Large intestine (tissue), 3 donors: ENCODE results near the gene PPP2R5B. TPM values are rescaled to one million over a fixed set of nuclear protein-coding genes. Genes with fewer than 3 reads are reported as not detected.

Experiments used
- DNase-seq, 2 donors: peaks; one replicate each; pipeline versions ENCODE4 v3.0.0 to v3.0.0-alpha.2; 2013
- H3K27ac ChIP-seq: one replicate; pipeline ENCODE4 v1.5.1; 2013; ENCODE audit warnings: low read length
- H3K27me3 ChIP-seq: 2 replicates; pipeline ENCODE4 v1.6.1; 2013; ENCODE audit warnings: low read length; ENCODE audit not compliant: control insufficient read depth, insufficient read depth
- H3K36me3 ChIP-seq: 2 replicates; pipeline ENCODE4 v1.6.1; 2013; ENCODE audit warnings: low read length; ENCODE audit not compliant: control insufficient read depth, insufficient read depth
- H3K4me1 ChIP-seq: one replicate; pipeline ENCODE4 v1.6.1; 2013; ENCODE audit warnings: low read length; ENCODE audit not compliant: control insufficient read depth, insufficient read depth
- H3K4me3 ChIP-seq: one replicate; pipeline ENCODE4 v1.5.1; 2013; ENCODE audit warnings: low read length
- H3K9me3 ChIP-seq: one replicate; pipeline ENCODE4 v1.6.1; 2013; ENCODE audit warnings: mild to moderate bottlenecking, low read depth, low read length, moderate library complexity; ENCODE audit not compliant: control insufficient read depth
- WGBS: methylation state at CpG from one replicate; pipeline ENCODE4 v1.1.5; 2013; ENCODE audit warnings: low lambda C conversion rate; ENCODE audit not compliant: insufficient coverage; 5-methylcytosine and 5-hydroxymethylcytosine counted together
- polyA plus RNA-seq: library from polyadenylated mRNA; unstranded; fragments of 120-200 nt; gene quantifications from one replicate; pipeline ENCODE4 v1.2.1, GENCODE V29; 2013

The PPP2R5B gene
- polyA plus RNA-seq, 1 donor = 11.6 TPM

GRCh38 chr11:64880240-64881001 lies 44.1 kb upstream of the PPP2R5B start:
- peaks cover 6% of the 10 kb centered on the region for H3K36me3 ChIP-seq
- H3K27me3 ChIP-seq = no peaks in the 10 kb centered on the region
- no peaks in the 10 kb centered on the region for H3K9me3 ChIP-seq
- WGBS = no CpG with 5 or more reads among the region's 14 CpGs
- H3K27ac ChIP-seq = no peak overlapping the region
- no peak for DNase-seq
- peaks cover 41% of the 10 kb centered on the region for H3K4me1 ChIP-seq
- no peak overlapping the region for H3K4me3 ChIP-seq

- no CpG with 5 or more reads among the region's 8 CpGs for WGBS
- DNase-seq = no peak
- Histone ChIP-seq H3K36me3 (peaks cover 3% of the 10 kb centered on the region), H3K27me3 (no peaks in the 10 kb centered on the region), H3K4me1 (peaks cover 41% of the 10 kb centered on the region), H3K9me3 (no peaks in the 10 kb centered on the region), H3K27ac (no peak overlapping the region), H3K4me3 (no peak overlapping the region)
Observed at GRCh38 chr11:64881476-64881875, 43.0 kb upstream of the PPP2R5B start.

GRCh38 chr11:64882243-64882642 lies 42.2 kb upstream of the PPP2R5B start:
- 60% methylated on average over 1 of the region's 5 CpGs for WGBS
- Histone ChIP-seq H3K27me3 (no peaks in the 10 kb centered on the region), H3K36me3 (no peaks in the 10 kb centered on the region), H3K4me3 (no peak overlapping the region), H3K4me1 (peaks cover 38% of the 10 kb centered on the region), H3K9me3 (no peaks in the 10 kb centered on the region), H3K27ac (no peak overlapping the region)
- DNase-seq = no peak

DNA sequence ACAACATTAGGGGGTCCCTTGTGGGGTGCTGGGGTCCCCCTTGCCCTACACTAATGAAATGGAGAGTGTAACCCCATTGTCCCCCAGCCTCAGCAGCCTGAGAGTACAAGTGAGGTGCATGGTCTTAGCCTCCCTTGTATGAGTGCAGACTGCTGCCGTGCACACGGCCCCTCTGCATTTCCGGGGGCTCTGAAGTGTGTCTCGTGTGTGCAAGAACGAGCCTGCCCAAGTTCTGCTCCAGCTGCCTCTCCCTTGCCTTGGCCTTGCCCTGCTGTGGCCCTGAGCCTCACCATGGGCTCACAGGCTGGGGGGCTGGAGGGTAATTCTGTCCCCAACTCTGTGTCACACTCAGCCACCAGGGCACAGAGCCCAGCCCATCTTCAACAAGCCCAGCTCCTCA lies 40.9 kb upstream of the PPP2R5B start:
- no peaks in the 10 kb centered on the region for H3K27me3 ChIP-seq
- H3K4me3 ChIP-seq = no peak overlapping the region
- WGBS = no CpG with 5 or more reads among the region's 5 CpGs
- DNase-seq = no peak
- peaks cover 51% of the 10 kb centered on the region for H3K4me1 ChIP-seq
- no peaks in the 10 kb centered on the region for H3K9me3 ChIP-seq
- no peaks in the 10 kb centered on the region for H3K36me3 ChIP-seq
- no peak overlapping the region for H3K27ac ChIP-seq

- Histone ChIP-seq H3K9me3 (no peaks in the 10 kb centered on the region), H3K27me3 (no peaks in the 10 kb centered on the region), H3K36me3 (no peaks in the 10 kb centered on the region), H3K4me3 (no peak overlapping the region), H3K4me1 (peaks cover 53% of the 10 kb centered on the region), H3K27ac (no peak overlapping the region)
- no CpG with 5 or more reads among the region's 8 CpGs for WGBS
- DNase-seq = no peak
Observed at GRCh38 chr11:64884019-64884418, 40.5 kb upstream of the PPP2R5B start.

- 0% methylated on average over 1 of the region's 15 CpGs for WGBS
Observed at GRCh38 chr11:64885367-64886286, 38.9 kb upstream of the PPP2R5B start.

GRCh38 chr11:64887234-64887756 lies 37.2 kb upstream of the PPP2R5B start:
- Histone ChIP-seq H3K36me3 (peaks cover 20% of the 10 kb centered on the region), H3K27me3 (no peaks in the 10 kb centered on the region), H3K27ac (peak overlapping the region; percentile 99), H3K4me1 (peaks cover 37% of the 10 kb centered on the region), H3K9me3 (no peaks in the 10 kb centered on the region), H3K4me3 (peak overlapping the region; percentile 19)
- no peak for DNase-seq
- no CpG with 5 or more reads among the region's 8 CpGs for WGBS

More at GRCh38 chr11:64885367-64886286, 38.9 kb upstream of the PPP2R5B start:
- no peaks in the 10 kb centered on the region for H3K27me3 ChIP-seq
- H3K9me3 ChIP-seq = no peaks in the 10 kb centered on the region
- peaks cover 5% of the 10 kb centered on the region for H3K36me3 ChIP-seq
- peaks cover 39% of the 10 kb centered on the region for H3K4me1 ChIP-seq
- H3K27ac ChIP-seq = peak overlapping the region; percentile 86
- DNase-seq = peak; percentile 92 to 95
- H3K4me3 ChIP-seq = no peak overlapping the region

DNA sequence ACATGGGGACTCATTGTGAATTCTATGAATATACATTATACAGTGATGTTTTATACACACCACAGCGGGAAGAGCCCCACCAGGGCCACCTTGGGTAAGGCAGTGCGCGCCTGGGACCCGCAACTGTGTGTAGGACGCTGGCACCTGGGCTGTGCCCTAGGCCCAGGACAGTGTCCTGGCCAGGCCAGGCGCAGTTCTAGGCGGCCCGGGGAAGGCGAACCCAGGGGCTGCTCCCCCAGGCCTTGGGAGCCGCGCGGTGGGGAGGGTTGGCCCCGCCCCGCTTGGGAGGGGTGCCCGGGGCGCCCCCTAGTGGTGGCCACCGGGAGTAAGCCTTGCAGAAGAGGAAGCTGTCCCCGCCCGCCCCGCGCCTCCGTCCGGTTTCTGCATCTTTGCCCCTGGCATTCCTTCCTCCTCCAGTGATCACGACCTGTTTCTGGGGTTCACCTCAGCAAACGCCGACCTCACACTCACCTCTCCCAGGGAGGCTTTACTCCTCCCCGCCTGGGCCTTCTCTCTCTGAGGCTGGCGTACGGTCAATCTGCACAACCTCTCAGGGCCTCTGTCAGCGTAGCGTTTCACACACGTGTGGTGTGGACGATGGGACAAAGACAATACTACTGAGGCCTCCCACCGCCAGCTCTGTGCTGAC lies 36.6 kb upstream of the PPP2R5B start:
- no peaks in the 10 kb centered on the region for H3K9me3 ChIP-seq
- WGBS = no CpG with 5 or more reads among the region's 34 CpGs
- H3K4me1 ChIP-seq = peaks cover 37% of the 10 kb centered on the region
- H3K27me3 ChIP-seq = no peaks in the 10 kb centered on the region
- peak overlapping the region; percentile 99 for H3K27ac ChIP-seq
- DNase-seq = peak; percentile 89 to 95
- peak overlapping the region; percentile 19 for H3K4me3 ChIP-seq
- H3K36me3 ChIP-seq = peaks cover 26% of the 10 kb centered on the region

GRCh38 chr11:64888406-64888728 lies 36.1 kb upstream of the PPP2R5B start:
- Histone ChIP-seq H3K4me3 (peak overlapping the region; percentile 14), H3K27ac (peak overlapping the region; percentile 99), H3K36me3 (peaks cover 27% of the 10 kb centered on the region), H3K4me1 (peaks cover 37% of the 10 kb centered on the region), H3K9me3 (no peaks in the 10 kb centered on the region), H3K27me3 (no peaks in the 10 kb centered on the region)
- DNase-seq = no peak
- WGBS = no CpG with 5 or more reads among the region's 8 CpGs
